Peyer's patch (tissue), 4 donors: ENCODE measurements around the gene PSORS1C2.

Experiments used
- POLR2A ChIP-seq, 2 donors: fragments of 450-650 bp; IDR thresholded peaks; one replicate each; pipeline ENCODE4 v1.5.1; 2017; ENCODE audit warnings: antibody characterized with exemption in 2 of 2, mild to moderate bottlenecking in 2 of 2, moderate library complexity in 2 of 2
- TF ChIP-seq, protein P1 (sequence below), 6 experiments: fragments of 450-650 bp in 4 of 6; fragments of 200-600 bp in 2 of 6; sonication (generic) in 1 of 6; IDR thresholded peaks; one replicate each; pipeline ENCODE4 v1.5.1; 2017 to 2019; ENCODE audit warnings: antibody characterized with exemption in 6 of 6, mild to moderate bottlenecking in 3 of 6, moderate library complexity in 1 of 6

GRCh38 chr6:31115941-31116560, 22.8 kb downstream of the PSORS1C2 start:
- no peak for TF ChIP-seq POLR2A (IDR thresholded peaks at IDR 0.05)
- TF ChIP-seq, protein P1, sequence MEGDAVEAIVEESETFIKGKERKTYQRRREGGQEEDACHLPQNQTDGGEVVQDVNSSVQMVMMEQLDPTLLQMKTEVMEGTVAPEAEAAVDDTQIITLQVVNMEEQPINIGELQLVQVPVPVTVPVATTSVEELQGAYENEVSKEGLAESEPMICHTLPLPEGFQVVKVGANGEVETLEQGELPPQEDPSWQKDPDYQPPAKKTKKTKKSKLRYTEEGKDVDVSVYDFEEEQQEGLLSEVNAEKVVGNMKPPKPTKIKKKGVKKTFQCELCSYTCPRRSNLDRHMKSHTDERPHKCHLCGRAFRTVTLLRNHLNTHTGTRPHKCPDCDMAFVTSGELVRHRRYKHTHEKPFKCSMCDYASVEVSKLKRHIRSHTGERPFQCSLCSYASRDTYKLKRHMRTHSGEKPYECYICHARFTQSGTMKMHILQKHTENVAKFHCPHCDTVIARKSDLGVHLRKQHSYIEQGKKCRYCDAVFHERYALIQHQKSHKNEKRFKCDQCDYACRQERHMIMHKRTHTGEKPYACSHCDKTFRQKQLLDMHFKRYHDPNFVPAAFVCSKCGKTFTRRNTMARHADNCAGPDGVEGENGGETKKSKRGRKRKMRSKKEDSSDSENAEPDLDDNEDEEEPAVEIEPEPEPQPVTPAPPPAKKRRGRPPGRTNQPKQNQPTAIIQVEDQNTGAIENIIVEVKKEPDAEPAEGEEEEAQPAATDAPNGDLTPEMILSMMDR (IDR thresholded peaks at IDR 0.05) = no peak
